Activated naive CD4-positive, alpha-beta T cell treated with anti-CD3 and anti-CD28 coated beads, Interleukin-2, amount 50 U/mL, for 24 hours (primary cell): ENCODE results near the gene GALM.
"Not testable (repeated sequence)": the region's sequence is repeated elsewhere in the genome, so short reads cannot be mapped to it uniquely, and the experiment has no call there.

Experiments used
- H3K27ac Mint-ChIP-seq: one replicate; pipeline ENCODE4 v1.8.0; 2021; ENCODE audit warnings: mild to moderate bottlenecking, mixed read lengths
- H3K27me3 Mint-ChIP-seq: one replicate; pipeline ENCODE4 v1.8.0; 2021; ENCODE audit warnings: mixed read lengths
- H3K36me3 Mint-ChIP-seq: one replicate; pipeline ENCODE4 v1.8.0; 2021; ENCODE audit warnings: mixed read lengths
- H3K4me1 Mint-ChIP-seq: one replicate; pipeline ENCODE4 v1.8.0; 2021; ENCODE audit warnings: mixed read lengths
- H3K4me3 Mint-ChIP-seq: one replicate; pipeline ENCODE4 v1.8.0; 2021; ENCODE audit warnings: mild to moderate bottlenecking, mixed read lengths
- H3K9me3 Mint-ChIP-seq: one replicate; pipeline ENCODE4 v1.8.0; 2021; ENCODE audit warnings: mixed read lengths

The GALM gene

GRCh38 chr2:38708900-38709566, 43.1 kb downstream of the GALM start:
- H3K4me3 Mint-ChIP-seq: peak overlapping the region; percentile 78
- peaks cover 12% of the 10 kb centered on the region for H3K36me3 Mint-ChIP-seq
- peaks cover 55% of the 10 kb centered on the region for H3K4me1 Mint-ChIP-seq
- H3K27ac Mint-ChIP-seq: peak overlapping the region; percentile 96
- no peaks in the 10 kb centered on the region for H3K27me3 Mint-ChIP-seq
- no peaks in the 10 kb centered on the region for H3K9me3 Mint-ChIP-seq

GRCh38 chr2:38709567-38710194, 43.8 kb downstream of the GALM start:
- Mint-ChIP-seq H3K4me3 (peak overlapping the region; percentile 78), H3K27ac (peak overlapping the region; percentile 96), H3K9me3 (no peaks in the 10 kb centered on the region), H3K27me3 (no peaks in the 10 kb centered on the region), H3K36me3 (peaks cover 14% of the 10 kb centered on the region), H3K4me1 (peaks cover 62% of the 10 kb centered on the region)

- Mint-ChIP-seq H3K4me3 (no peak overlapping the region), H3K36me3 (peaks cover 13% of the 10 kb centered on the region), H3K9me3 (no peaks in the 10 kb centered on the region), H3K4me1 (peaks cover 71% of the 10 kb centered on the region), H3K27me3 (no peaks in the 10 kb centered on the region), H3K27ac (no peak overlapping the region)
These were observed 45.6 kb downstream of the GALM start for GRCh38 chr2:38711558-38711957.

GRCh38 chr2:38712413-38712812, 46.5 kb downstream of the GALM start:
- H3K27ac Mint-ChIP-seq: no peak overlapping the region
- H3K4me3 Mint-ChIP-seq: no peak overlapping the region
- peaks cover 11% of the 10 kb centered on the region for H3K36me3 Mint-ChIP-seq
- no peaks in the 10 kb centered on the region for H3K27me3 Mint-ChIP-seq
- no peaks in the 10 kb centered on the region for H3K9me3 Mint-ChIP-seq
- H3K4me1 Mint-ChIP-seq: peaks cover 62% of the 10 kb centered on the region

- Mint-ChIP-seq H3K4me3 (peak overlapping the region; percentile 19), H3K4me1 (peaks cover 61% of the 10 kb centered on the region), H3K27me3 (no peaks in the 10 kb centered on the region), H3K9me3 (no peaks in the 10 kb centered on the region), H3K36me3 (peaks cover 11% of the 10 kb centered on the region), H3K27ac (peak overlapping the region; percentile 12)
These were observed 47.0 kb downstream of the GALM start for GRCh38 chr2:38712871-38713270.

- Mint-ChIP-seq H3K4me1 (peaks cover 59% of the 10 kb centered on the region), H3K9me3 (no peaks in the 10 kb centered on the region), H3K4me3 (peak overlapping the region; percentile 19), H3K27me3 (no peaks in the 10 kb centered on the region), H3K36me3 (peaks cover 11% of the 10 kb centered on the region), H3K27ac (peak overlapping the region; percentile 12)
These were observed 47.4 kb downstream of the GALM start for GRCh38 chr2:38713338-38713737.

GRCh38 chr2:38714941-38715340, 49.0 kb downstream of the GALM start:
- not testable (repeated sequence) for H3K9me3 Mint-ChIP-seq, H3K27me3 Mint-ChIP-seq
- Mint-ChIP-seq H3K27ac (peak overlapping the region; percentile 81), H3K4me3 (peak overlapping the region; percentile 69), H3K36me3 (peaks cover 13% of the 10 kb centered on the region), H3K4me1 (peaks cover 46% of the 10 kb centered on the region)

GRCh38 chr2:38716185-38716584, 50.3 kb downstream of the GALM start:
- no peaks in the 10 kb centered on the region for H3K27me3 Mint-ChIP-seq
- H3K27ac Mint-ChIP-seq: no peak overlapping the region
- H3K4me1 Mint-ChIP-seq: peaks cover 51% of the 10 kb centered on the region
- peaks cover 7% of the 10 kb centered on the region for H3K9me3 Mint-ChIP-seq
- H3K4me3 Mint-ChIP-seq: no peak overlapping the region
- H3K36me3 Mint-ChIP-seq: peaks cover 23% of the 10 kb centered on the region

- Mint-ChIP-seq H3K4me3 (no peak overlapping the region), H3K27ac (no peak overlapping the region), H3K4me1 (peaks cover 61% of the 10 kb centered on the region), H3K9me3 (peaks cover 7% of the 10 kb centered on the region), H3K27me3 (no peaks in the 10 kb centered on the region), H3K36me3 (peaks cover 22% of the 10 kb centered on the region)
These were observed 52.7 kb downstream of the GALM start for GRCh38 chr2:38718601-38719000.

- Mint-ChIP-seq H3K27me3 (no peaks in the 10 kb centered on the region), H3K9me3 (peaks cover 7% of the 10 kb centered on the region), H3K27ac (no peak overlapping the region), H3K4me1 (peaks cover 61% of the 10 kb centered on the region), H3K36me3 (peaks cover 19% of the 10 kb centered on the region), H3K4me3 (no peak overlapping the region)
These were observed 53.8 kb downstream of the GALM start for GRCh38 chr2:38719706-38720105.

- Mint-ChIP-seq H3K4me3 (peak overlapping the region; percentile 67), H3K9me3 (peaks cover 7% of the 10 kb centered on the region), H3K4me1 (peaks cover 58% of the 10 kb centered on the region), H3K27ac (peak overlapping the region; percentile 87), H3K36me3 (peaks cover 14% of the 10 kb centered on the region), H3K27me3 (no peaks in the 10 kb centered on the region)
These were observed 54.8 kb downstream of the GALM start for GRCh38 chr2:38720613-38721241.

- peak overlapping the region; percentile 90 for H3K27ac Mint-ChIP-seq
- peaks cover 14% of the 10 kb centered on the region for H3K36me3 Mint-ChIP-seq
- peaks cover 55% of the 10 kb centered on the region for H3K4me1 Mint-ChIP-seq
- H3K9me3 Mint-ChIP-seq: peaks cover 7% of the 10 kb centered on the region
- H3K4me3 Mint-ChIP-seq: peak overlapping the region; percentile 64
- H3K27me3 Mint-ChIP-seq: no peaks in the 10 kb centered on the region
These were observed 56.6 kb downstream of the GALM start for GRCh38 chr2:38722271-38723061.

GRCh38 chr2:38723173-38723572, 57.3 kb downstream of the GALM start:
- peaks cover 14% of the 10 kb centered on the region for H3K36me3 Mint-ChIP-seq

GRCh38 chr2:38727661-38728060, 61.7 kb downstream of the GALM start:
- H3K27ac Mint-ChIP-seq: no peak overlapping the region
- peaks cover 6% of the 10 kb centered on the region for H3K36me3 Mint-ChIP-seq
- H3K4me3 Mint-ChIP-seq: no peak overlapping the region
- H3K4me1 Mint-ChIP-seq: peaks cover 28% of the 10 kb centered on the region
- H3K27me3 Mint-ChIP-seq: no peaks in the 10 kb centered on the region
- H3K9me3 Mint-ChIP-seq: no peaks in the 10 kb centered on the region

More at GRCh38 chr2:38723173-38723572, 57.3 kb downstream of the GALM start:
- Mint-ChIP-seq H3K4me1 (peaks cover 55% of the 10 kb centered on the region), H3K27ac (peak overlapping the region; percentile 90), H3K4me3 (peak overlapping the region; percentile 64), H3K9me3 (peaks cover 7% of the 10 kb centered on the region), H3K27me3 (no peaks in the 10 kb centered on the region)

- H3K4me1 Mint-ChIP-seq: peaks cover 18% of the 10 kb centered on the region
- H3K36me3 Mint-ChIP-seq: peaks cover 6% of the 10 kb centered on the region
- H3K9me3 Mint-ChIP-seq: no peaks in the 10 kb centered on the region
- H3K27ac Mint-ChIP-seq: no peak overlapping the region
- no peak overlapping the region for H3K4me3 Mint-ChIP-seq
- no peaks in the 10 kb centered on the region for H3K27me3 Mint-ChIP-seq
These were observed 62.8 kb downstream of the GALM start for GRCh38 chr2:38728694-38729093.
